GM12891 (cell line): Measurements from ENCODE around the gene TMEM223.

Experiments used
- POLR2A ChIP-seq: IDR thresholded peaks from 2 replicates; pipeline ENCODE4 v1.6.1; 2011; ENCODE audit warnings: low read depth, low read length, control low read depth
- POLR2AphosphoS5 ChIP-seq: IDR thresholded peaks from 2 replicates; pipeline ENCODE4 v1.6.1; 2011; ENCODE audit warnings: low read depth, low read length, control low read depth
- POU2F2 ChIP-seq: IDR thresholded peaks from 2 replicates; pipeline ENCODE4 v1.6.1; 2011; ENCODE audit warnings: low read depth, mild to moderate bottlenecking, control low read depth, low read length, moderate library complexity
- SPI1 ChIP-seq: IDR thresholded peaks from 2 replicates; pipeline ENCODE4 v1.6.1; 2011; ENCODE audit warnings: low read depth, low read length, control low read depth
- TAF1 ChIP-seq: IDR thresholded peaks from 2 replicates; pipeline ENCODE4 v1.6.1; 2011; ENCODE audit warnings: low read depth, low read length, control low read depth

DNA sequence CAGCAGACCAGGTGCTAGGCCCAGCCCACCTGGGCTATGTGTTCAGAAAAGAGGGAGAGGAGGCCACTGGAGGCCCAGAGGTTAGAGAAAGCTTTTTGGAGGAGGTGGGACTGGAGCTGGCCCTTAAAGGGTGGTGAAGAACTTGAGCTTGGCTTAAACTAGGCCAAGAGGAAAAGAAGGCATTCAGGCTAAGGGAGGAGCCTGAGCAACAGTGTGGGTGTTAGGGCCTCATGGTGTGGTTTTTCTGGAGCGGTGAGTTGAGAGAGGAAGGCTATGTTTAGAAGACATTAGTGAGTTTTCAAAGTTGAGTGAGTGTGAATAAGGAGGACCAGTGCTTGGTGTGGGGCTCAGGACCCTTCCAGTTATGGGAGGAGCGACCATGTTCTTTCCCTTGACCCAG, 14.4 kb downstream of the TMEM223 start:
- no peak for TF ChIP-seq POLR2A
- no peak for TF ChIP-seq TAF1
- TF ChIP-seq SPI1 = no peak
- no peak for TF ChIP-seq POLR2AphosphoS5
- TF ChIP-seq POU2F2 = peak; percentile 44; the same call in 1 of the 2 replicates
